Mammary epithelial cell (primary cell): ENCODE measurements around the gene ANKS1B.
"Not testable (repeated sequence)": the region's sequence is repeated elsewhere in the genome, so short reads cannot be mapped to it uniquely, and the experiment has no call there.

Experiments used
- EZH2 ChIP-seq: IDR thresholded peaks from 2 replicates; pipeline ENCODE4 v1.6.1; 2012; ENCODE audit warnings: low read length, inconsistent platforms, borderline replicate concordance
- TF ChIP-seq, protein P1 (sequence below), 2 donors: IDR thresholded peaks in 1 of 2; conservative IDR thresholded peaks in 1 of 2; 2 replicates each; pipeline ENCODE4 v1.5.1; 2011 to 2012; ENCODE audit warnings: inconsistent platforms in 2 of 2, low read length in 2 of 2, mild to moderate bottlenecking in 2 of 2, control low read depth in 1 of 2, low read depth in 1 of 2; ENCODE audit not compliant: insufficient read depth in 1 of 2; ENCODE audit errors: extremely low read depth in 1 of 2

DNA sequence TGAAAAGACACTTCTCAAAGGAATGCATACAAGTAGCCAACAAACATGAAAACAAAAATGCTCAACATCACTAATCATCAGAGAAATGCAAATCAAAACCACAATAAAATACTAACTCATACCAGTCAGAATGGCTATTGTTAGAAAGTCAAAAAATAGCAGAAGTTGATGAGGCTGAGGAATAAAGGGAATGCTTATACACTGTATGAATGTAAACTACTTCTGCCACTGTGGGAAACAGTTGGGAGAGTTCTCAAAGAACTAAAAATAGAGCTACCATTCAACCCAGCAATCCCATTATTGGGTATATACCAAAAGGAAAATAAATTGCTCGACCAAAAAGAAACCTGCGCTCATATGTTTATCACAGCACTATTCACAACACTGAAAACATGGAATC is 360.1 kb downstream of the ANKS1B start:
- TF ChIP-seq, protein P1, sequence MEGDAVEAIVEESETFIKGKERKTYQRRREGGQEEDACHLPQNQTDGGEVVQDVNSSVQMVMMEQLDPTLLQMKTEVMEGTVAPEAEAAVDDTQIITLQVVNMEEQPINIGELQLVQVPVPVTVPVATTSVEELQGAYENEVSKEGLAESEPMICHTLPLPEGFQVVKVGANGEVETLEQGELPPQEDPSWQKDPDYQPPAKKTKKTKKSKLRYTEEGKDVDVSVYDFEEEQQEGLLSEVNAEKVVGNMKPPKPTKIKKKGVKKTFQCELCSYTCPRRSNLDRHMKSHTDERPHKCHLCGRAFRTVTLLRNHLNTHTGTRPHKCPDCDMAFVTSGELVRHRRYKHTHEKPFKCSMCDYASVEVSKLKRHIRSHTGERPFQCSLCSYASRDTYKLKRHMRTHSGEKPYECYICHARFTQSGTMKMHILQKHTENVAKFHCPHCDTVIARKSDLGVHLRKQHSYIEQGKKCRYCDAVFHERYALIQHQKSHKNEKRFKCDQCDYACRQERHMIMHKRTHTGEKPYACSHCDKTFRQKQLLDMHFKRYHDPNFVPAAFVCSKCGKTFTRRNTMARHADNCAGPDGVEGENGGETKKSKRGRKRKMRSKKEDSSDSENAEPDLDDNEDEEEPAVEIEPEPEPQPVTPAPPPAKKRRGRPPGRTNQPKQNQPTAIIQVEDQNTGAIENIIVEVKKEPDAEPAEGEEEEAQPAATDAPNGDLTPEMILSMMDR (conservative IDR thresholded peaks at IDR 0.05 in 1 of 2, IDR thresholded peaks at IDR 0.05 in 1 of 2; ENCODE audit: extremely low read depth in 1 of 2, insufficient read depth in 1 of 2, low read depth in 1 of 2, low read length in 2 of 2), result not testable (repeated sequence)
- TF ChIP-seq EZH2, result not testable (repeated sequence)
